ENCODE data around the gene MIDN.

Gene MIDN

GRCh38 chr19:1270854-1271527, 22.6 kb downstream of the MIDN start:
- no peak for DNase-seq

GRCh38 chr19:1271528-1272422, 23.4 kb downstream of the MIDN start:
- DNase-seq = no peak

- no peak for DNase-seq
Measured at GRCh38 chr19:1272423-1273262, 24.3 kb downstream of the MIDN start.

- DNase-seq = no peak
Measured at GRCh38 chr19:1273263-1274041, 25.1 kb downstream of the MIDN start.

- no peak for DNase-seq
Measured at GRCh38 chr19:1274081-1274851, 25.9 kb downstream of the MIDN start.

GRCh38 chr19:1274852-1275259, 26.5 kb downstream of the MIDN start:
- DNase-seq = no peak

- DNase-seq = peak; percentile 80
Measured at GRCh38 chr19:1275260-1275975, 27.0 kb downstream of the MIDN start, which contains the start of gene FAM174C. TSS of gene FAM174C (plus strand) at chr19:1275530. CDS start at chr19:1275550, 20 bp downstream.

GRCh38 chr19:1275976-1276627, 27.7 kb downstream of the MIDN start:
- DNase-seq = no peak

GRCh38 chr19:1276628-1277022, 28.2 kb downstream of the MIDN start:
- no peak for DNase-seq

GRCh38 chr19:1277061-1277460, 28.7 kb downstream of the MIDN start:
- no peak for DNase-seq

- no peak for DNase-seq
Measured at GRCh38 chr19:1278074-1278473, 29.7 kb downstream of the MIDN start.

- no peak for DNase-seq
Measured at GRCh38 chr19:1278713-1279660, 30.6 kb downstream of the MIDN start.

GRCh38 chr19:1279782-1280341, 31.5 kb downstream of the MIDN start:
- peak; percentile 37 for DNase-seq

- DNase-seq = no peak
Measured at GRCh38 chr19:1280636-1281568, 32.5 kb downstream of the MIDN start.

- no peak for DNase-seq
Measured at GRCh38 chr19:1281569-1282287, 33.3 kb downstream of the MIDN start.

- DNase-seq = no peak
Measured at GRCh38 chr19:1282588-1283206, 34.3 kb downstream of the MIDN start.
